GM21576 (cell line): Measurements from ENCODE around the gene CFB.

Experiments
- ATAC-seq: cut with Tn5 transposase; IDR thresholded peaks from one replicate; pipeline ENCODE4 v1.9.1; 2021; ENCODE audit warnings: mild to moderate bottlenecking, moderate library complexity; ENCODE audit not compliant: unreplicated experiment

CFB gene

GRCh38 chr6:31947864-31948263 is 2.0 kb downstream of the CFB start:
- ATAC-seq, result no peak

- no peak for ATAC-seq
Observed at GRCh38 chr6:31948306-31948705, 2.4 kb downstream of the CFB start.

DNA sequence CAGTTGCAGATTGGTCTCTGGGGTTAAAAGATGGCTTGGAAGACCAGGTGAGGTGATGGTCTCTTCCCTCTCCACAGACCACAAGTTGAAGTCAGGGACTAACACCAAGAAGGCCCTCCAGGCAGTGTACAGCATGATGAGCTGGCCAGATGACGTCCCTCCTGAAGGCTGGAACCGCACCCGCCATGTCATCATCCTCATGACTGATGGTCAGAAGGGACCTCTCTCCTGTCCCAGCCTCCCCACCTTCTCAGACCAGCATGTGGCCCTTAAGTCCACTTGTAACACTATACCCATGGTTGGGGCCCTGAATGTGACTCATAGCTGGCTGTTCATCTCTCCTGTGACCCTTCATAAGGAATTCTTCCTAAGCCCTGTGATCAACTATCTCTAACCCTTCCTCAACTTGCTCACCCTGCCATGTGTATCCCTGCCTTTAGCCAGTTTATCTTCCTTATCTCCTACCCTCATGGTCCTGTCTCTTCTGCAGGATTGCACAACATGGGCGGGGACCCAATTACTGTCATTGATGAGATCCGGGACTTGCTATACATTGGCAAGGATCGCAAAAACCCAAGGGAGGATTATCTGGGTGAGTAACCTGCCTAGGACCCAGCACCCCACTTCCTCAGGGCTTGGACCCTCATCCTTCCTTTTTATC is 3.0 kb downstream of the CFB start:
- ATAC-seq, result no peak

DNA sequence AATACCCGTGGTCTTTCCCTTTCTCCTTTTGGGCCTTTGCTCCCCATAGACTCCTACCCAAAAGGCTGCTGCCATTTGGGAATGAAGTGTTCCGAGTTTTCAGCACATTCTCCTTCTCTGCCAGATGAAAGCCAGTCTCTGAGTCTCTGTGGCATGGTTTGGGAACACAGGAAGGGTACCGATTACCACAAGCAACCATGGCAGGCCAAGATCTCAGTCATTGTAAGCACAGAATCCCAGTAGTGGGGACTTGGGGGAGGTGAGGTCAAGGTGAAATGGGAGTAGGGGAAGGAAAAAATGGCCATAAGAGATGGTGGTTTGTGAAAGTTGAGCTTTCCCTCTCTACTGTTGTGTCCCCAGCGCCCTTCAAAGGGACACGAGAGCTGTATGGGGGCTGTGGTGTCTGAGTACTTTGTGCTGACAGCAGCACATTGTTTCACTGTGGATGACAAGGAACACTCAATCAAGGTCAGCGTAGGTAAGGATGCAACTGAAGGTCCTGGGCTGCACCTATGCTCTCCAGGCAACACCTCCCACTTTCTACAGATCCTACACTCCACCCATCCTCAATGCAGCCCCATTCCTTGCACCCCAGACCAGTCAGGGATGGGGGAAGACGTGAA is 4.1 kb downstream of the CFB start:
- ATAC-seq, result no peak

- ATAC-seq, result no peak
Observed at GRCh38 chr6:31952140-31952805, 6.4 kb downstream of the CFB start.

GRCh38 chr6:31952890-31953289 is 7.0 kb downstream of the CFB start:
- ATAC-seq, result no peak

DNA sequence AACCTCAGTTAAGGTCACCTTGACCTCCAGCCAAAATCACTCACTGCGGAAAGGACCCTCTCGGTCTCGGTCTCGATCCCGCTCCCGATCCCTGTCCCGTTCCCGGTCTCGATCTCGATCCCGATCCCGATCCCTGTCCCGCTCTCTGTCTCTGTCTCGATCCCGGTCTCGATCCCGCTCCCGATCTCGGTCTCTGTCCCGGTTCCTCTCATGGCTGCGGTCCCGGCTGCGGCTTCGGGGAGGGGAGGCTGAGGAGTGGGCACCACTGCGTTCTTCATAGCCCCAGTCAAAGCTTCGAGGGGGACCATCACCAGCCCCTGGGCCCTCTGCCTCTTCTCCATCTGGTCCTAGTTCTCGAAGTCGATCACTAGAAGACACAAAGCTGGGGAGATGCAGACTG is 8.6 kb downstream of the CFB start:
- ATAC-seq, result no peak

DNA sequence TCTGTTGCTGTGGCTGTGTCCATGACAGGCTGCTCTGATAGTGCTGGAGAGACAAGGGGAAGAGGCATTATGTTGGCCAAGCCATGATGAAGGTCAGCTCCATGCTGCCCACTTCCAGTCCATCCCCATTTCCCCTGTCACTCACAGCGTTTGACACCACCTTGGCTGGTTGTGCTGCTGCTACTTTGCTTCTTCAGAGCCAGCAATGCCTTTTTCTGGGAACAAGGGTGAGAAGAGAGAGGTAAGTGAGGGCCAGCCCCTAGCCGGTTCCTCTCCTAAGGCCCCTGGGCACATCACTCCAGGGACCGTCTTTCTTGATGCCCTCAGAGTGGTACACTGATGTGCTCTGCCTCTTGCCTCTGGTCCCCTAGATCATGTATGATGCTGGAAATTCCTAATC is 10.9 kb downstream of the CFB start:
- no peak for ATAC-seq

GRCh38 chr6:31958412-31958740 is 12.5 kb downstream of the CFB start:
- peak; percentile 5 for ATAC-seq

GRCh38 chr6:31958741-31959739 is 13.1 kb downstream of the CFB start, which contains the start of the genes NELFE and SKIC2:
Gene NELFE (minus strand): TSS chr6:31958971. CDS start chr6:31958446, 525 bp downstream.
Gene SKIC2 (plus strand): TSS chr6:31959175. CDS start chr6:31959193, 18 bp downstream.
- peak; percentile 92 for ATAC-seq

DNA sequence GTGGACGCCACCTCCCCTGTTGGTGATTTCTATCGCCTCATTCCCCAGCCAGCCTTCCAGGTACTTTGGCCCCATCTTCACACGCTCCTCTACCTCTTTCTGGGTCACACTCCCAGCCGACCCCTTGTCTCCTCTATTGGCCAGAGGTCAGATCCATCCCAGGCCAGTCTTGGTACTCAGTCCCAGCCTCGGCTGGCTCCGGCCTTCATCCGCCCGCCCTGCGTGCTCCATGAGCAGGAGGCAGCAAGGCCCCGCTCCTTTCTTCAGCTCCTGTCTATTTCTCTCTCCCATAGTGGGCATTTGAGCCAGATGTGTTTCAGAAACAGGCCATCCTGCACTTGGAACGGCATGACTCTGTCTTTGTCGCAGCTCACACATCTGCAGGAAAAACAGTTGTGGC is 15.7 kb downstream of the CFB start:
- ATAC-seq, result no peak

DNA sequence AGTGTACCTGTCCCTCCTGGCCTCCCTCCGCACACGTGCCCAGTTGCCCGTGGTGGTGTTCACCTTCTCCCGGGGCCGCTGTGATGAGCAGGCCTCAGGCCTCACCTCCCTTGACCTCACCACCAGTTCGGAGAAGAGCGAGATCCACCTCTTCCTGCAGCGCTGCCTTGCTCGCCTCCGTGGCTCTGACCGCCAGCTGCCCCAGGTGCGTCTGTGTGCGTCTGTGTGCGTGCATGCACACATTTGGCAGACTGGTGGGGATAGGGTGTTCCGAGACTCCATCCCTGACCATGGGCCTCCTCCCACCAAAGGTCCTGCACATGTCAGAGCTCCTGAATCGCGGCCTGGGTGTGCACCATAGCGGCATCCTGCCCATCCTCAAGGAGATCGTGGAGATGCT is 18.0 kb downstream of the CFB start:
- ATAC-seq, result no peak

DNA sequence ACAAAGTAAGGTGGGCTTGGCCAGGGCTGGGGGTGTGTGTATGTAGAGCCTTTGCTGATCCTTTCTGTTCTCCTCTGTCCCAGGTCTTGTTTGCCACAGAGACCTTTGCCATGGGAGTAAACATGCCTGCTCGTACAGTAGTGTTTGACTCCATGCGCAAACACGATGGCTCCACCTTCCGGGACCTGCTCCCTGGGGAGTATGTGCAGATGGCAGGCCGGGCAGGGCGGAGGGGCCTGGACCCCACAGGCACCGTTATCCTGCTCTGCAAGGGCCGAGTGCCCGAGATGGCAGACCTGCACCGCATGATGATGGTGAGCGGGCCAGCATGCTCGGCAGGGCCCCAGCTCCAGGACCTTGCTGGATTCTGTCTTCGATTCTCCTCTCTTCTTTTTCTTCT is 19.8 kb downstream of the CFB start:
- no peak for ATAC-seq

DNA sequence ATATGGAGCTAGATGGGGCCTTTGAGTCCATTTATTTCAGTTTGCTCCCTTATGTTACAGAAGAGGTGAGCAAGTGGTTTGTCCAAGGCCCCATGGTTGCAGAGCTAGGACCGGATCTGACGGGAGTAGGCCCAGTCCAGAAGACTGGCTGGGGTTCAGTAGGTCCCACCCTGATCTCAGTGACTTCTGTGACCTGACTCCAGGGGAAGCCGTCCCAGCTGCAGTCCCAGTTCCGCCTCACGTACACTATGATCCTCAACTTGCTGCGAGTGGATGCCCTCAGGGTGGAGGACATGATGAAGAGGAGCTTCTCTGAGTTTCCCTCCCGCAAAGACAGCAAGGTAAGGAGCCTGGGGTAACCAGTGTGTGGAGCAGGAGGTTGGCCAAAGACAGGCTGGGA is 20.6 kb downstream of the CFB start:
- ATAC-seq, result no peak

- ATAC-seq, result no peak
Observed at GRCh38 chr6:31966997-31967925, 21.4 kb downstream of the CFB start.

DNA sequence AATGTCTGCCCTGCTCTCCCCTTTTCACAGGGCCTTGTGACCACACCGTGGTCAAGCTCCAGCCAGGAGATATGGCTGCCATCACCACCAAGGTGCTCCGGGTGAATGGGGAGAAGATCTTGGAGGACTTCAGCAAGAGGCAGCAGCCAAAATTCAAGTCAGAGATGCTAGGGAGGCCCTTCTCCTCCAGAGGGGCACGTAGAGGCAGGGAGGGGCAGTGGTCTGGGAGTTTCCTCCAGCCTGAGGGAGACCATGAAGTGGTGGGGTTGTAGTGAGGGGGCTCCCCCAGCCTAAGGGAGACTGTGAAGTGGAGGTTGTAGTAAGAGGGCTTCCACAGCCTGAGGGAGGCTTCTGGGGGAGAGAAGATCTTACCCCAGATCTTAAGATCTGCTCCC is 22.0 kb downstream of the CFB start:
- no peak for ATAC-seq

DNA sequence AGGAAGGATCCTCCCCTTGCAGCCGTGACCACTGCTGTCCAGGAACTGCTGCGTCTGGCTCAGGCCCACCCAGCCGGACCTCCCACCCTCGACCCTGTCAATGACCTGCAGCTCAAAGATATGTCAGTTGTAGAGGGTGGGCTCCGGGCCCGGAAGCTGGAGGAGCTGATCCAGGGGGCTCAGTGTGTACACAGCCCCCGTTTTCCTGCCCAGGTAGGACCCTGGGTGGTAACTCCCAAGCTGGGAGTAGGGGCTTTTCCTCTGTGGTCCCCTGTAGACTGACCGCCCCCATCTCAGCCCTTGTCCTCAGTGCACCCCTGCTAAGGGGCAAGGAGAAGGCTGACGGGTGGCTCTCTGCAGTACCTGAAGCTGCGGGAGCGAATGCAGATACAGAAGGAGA is 22.4 kb downstream of the CFB start:
- no peak for ATAC-seq

- no peak for ATAC-seq
Observed at GRCh38 chr6:31968791-31969711, 23.2 kb downstream of the CFB start.
